ENCODE data around the gene PLEKHS1.

DNA sequence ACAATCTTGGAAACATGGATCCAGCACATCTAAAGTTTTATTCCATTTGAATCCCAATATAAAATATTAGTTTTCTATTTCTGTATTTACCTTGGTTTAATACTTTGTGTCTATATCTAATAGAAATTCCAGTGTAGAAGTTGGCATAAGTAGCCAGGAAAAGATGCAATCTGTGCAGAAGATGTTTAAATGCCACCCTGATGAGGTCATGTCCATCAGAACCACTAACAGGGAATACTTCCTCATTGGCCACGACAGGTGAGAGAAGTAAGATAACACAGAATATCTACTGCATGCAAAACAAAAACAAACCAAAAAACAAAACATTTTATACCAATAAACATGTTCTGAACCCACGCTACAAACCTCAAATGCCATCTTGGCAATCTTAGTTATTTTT, 15.7 kb downstream of the PLEKHS1 start:
- no peak for TF ChIP-seq POLR2AphosphoS5 (IDR thresholded peaks at IDR 0.05; ENCODE audit: low read depth, low read length)
- TF ChIP-seq POLR2A (IDR thresholded peaks at IDR 0.05; ENCODE audit: low read depth, low read length): no peak
- TF ChIP-seq TAF1 (IDR thresholded peaks at IDR 0.05; ENCODE audit: borderline replicate concordance, low read depth, low read length): no peak

All from GM12892 (cell line).